ENCODE results near the gene WDR11.
"Not testable (repeated sequence)": the region's sequence is repeated elsewhere in the genome, so short reads cannot be mapped to it uniquely, and the experiment has no call there.

Gene WDR11

DNA sequence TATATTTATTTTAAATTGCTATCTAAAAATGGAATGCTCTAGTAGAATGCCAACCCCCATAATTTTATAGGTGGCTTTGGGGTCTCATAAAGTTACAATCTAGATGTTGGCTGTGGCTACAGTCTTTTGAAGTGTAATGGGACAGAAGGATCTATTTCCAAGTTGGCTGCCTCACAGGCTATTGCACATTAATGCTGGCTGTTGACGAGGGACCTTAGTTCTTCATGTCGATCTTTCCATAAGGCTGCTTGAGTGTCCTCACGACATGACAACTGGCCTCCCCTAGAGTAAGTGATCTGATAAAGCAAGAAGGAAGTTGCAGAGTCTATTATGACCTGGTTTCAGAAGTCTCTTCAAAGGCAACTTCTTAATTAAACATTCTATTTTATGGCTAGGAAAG, 36.3 kb downstream of the WDR11 start:
- TF ChIP-seq, protein P1, sequence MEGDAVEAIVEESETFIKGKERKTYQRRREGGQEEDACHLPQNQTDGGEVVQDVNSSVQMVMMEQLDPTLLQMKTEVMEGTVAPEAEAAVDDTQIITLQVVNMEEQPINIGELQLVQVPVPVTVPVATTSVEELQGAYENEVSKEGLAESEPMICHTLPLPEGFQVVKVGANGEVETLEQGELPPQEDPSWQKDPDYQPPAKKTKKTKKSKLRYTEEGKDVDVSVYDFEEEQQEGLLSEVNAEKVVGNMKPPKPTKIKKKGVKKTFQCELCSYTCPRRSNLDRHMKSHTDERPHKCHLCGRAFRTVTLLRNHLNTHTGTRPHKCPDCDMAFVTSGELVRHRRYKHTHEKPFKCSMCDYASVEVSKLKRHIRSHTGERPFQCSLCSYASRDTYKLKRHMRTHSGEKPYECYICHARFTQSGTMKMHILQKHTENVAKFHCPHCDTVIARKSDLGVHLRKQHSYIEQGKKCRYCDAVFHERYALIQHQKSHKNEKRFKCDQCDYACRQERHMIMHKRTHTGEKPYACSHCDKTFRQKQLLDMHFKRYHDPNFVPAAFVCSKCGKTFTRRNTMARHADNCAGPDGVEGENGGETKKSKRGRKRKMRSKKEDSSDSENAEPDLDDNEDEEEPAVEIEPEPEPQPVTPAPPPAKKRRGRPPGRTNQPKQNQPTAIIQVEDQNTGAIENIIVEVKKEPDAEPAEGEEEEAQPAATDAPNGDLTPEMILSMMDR (IDR thresholded peaks at IDR 0.05; ENCODE audit: low read depth, low read length), result no peak
- DNase-seq (ENCODE audit: low read depth in 2 of 2), result no peak
- H3K4me3 ChIP-seq (replicated peaks in 1 of 2; ENCODE audit: low read depth in 2 of 2, low read length in 2 of 2), result no peak overlapping the region

DNA sequence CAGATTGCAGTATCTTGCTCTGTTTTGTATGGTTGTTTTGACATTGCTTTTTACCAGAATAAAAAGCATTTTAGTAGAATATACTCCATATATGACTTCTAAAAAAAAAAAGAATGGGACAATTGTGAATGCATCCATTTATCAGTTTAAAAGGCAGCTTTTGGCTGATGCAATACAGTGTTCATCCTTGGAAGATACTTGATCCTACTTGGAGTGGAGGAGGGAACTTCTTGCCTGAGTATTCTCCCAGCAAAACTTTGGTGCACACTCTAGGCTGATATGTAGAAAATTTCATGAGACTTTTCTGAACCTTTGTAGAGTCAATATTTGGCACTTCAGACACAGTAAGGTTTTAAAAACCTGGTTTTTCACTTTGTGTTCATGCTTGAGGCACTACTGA, 40.2 kb downstream of the WDR11 start:
- TF ChIP-seq, protein P1 (IDR thresholded peaks at IDR 0.05; ENCODE audit: low read depth, low read length), result no peak
- DNase-seq (ENCODE audit: low read depth in 2 of 2), result peak; percentile 6 to 12
- no peak overlapping the region for H3K4me3 ChIP-seq (replicated peaks in 1 of 2; ENCODE audit: low read depth in 2 of 2, low read length in 2 of 2)

DNA sequence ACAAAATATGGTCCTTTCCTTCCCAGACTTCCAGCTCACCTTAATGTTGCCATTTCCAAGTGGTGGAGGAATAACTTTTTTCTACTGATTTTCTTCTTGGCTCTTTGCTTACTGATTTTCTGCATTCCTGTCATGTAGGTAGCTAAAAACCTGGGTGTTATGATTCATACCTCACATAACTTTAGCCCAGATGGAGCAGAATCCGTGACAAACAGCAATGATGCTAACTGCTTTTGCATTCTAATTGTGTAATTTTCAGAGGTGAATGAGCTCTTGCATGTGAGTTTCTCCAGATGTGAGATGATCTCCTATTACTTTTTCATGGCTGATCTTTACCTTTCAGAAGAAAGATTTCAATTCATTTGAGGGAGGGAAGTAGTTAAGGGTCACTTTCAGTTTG, 43.4 kb downstream of the WDR11 start:
- DNase-seq (ENCODE audit: low read depth in 2 of 2), result no peak
- H3K4me3 ChIP-seq (replicated peaks in 1 of 2; ENCODE audit: low read depth in 2 of 2, low read length in 2 of 2), result no peak overlapping the region
- TF ChIP-seq, protein P1 (IDR thresholded peaks at IDR 0.05; ENCODE audit: low read depth, low read length), result no peak

DNA sequence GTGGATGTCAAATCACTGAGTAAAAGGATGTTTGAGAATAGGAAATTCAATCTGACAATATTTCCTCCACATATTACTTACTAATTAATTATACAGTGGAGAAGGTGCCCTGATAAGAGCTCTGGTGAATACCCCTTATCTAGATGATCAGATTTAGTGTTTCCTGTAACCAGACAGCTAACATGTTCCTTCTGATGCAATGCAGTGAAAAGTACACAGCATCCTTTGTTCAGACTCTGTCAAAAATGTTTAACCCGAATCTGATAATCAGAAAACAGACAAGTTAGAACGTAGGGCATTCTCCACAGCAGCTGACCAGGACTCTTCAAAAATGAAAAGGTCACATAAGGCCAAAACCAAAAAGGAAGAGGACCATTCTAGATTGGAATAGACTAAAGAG, 46.2 kb downstream of the WDR11 start:
- TF ChIP-seq, protein P1 (IDR thresholded peaks at IDR 0.05; ENCODE audit: low read depth, low read length), result no peak
- DNase-seq (ENCODE audit: low read depth in 2 of 2), result peak; percentile 2 to 17
- H3K4me3 ChIP-seq (replicated peaks in 1 of 2; ENCODE audit: low read depth in 2 of 2, low read length in 2 of 2), result no peak overlapping the region

DNA sequence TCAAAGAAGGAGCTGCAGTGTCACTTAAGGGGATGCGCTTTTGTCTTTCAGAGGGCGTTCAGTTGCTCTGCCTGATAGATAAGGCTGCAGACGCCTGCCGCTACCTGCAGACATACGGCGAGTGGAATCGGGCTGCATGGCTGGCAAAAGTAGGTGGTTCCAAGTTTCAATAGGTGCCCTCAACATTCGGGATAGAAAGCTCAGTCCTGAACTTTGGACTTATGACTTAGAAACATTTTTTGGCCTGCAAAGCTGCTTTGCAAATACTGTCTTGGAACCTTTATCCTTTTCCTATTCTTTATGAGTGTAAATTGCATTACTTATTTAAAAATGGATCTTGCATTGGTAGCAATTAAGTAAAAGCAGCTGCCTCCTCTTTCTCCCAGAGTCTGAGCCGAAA, 54.1 kb downstream of the WDR11 start:
- TF ChIP-seq, protein P1 (IDR thresholded peaks at IDR 0.05; ENCODE audit: low read depth, low read length), result no peak
- no peak for DNase-seq (ENCODE audit: low read depth in 2 of 2)
- no peak overlapping the region for H3K4me3 ChIP-seq (replicated peaks in 1 of 2; ENCODE audit: low read depth in 2 of 2, low read length in 2 of 2)

DNA sequence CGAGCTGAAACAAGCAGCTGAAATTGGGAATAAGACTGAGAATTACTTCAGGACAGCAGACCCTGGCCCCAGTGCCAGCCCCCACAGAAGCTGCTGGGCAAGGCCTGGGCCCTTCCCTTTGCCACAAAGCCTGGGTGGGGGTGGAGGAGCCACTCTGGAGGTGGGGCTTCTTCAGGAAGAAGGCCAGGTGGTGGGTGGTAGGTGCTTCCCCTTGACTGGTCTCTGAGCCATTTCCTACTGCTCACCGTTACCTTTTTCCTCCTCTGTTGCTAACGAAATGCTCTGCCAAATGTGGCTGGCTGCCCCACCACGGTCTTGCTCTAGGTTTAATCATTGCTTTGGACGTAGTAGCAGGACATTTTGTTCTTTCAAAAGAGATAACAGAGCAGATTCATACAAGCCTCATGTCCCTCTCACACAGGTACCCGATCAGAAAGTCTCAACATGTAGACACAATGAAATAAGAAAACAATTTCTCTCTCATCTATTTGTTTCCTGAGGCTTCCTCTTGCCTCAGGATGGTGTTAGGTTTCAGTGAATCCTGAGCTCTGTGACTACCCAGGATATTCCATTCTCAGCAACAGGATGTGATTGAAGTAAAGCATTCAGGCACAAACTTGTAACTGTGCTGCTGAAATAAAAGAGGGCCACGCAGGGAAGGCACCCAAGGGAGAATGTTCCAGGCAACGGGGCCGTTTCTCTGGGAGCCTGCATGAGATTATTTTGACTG, 66.5 kb downstream of the WDR11 start:
- TF ChIP-seq, protein P1 (IDR thresholded peaks at IDR 0.05; ENCODE audit: low read depth, low read length), result no peak
- no peak overlapping the region for H3K4me3 ChIP-seq (replicated peaks in 1 of 2; ENCODE audit: low read depth in 2 of 2, low read length in 2 of 2)

DNA sequence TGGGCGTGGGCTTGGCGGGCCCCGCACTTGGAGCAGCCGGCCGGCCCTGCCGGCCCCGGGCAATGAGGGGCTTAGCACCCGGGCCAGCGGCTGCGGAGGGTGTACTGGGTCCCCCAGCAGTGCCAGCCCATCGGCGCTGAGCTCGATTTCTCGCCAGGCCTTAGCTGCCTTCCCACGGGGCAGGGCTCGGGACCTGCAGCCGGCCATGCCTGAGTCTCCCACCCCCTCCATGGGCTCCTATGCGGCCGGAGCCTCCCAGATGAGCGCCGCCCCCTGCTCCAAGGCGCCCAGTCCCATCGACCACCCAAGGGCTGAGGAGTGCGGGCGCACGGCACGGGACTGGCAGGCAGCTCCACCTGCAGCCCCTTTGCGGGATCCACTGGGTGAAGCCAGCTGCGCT, 72.7 kb downstream of the WDR11 start:
- not testable (repeated sequence) for DNase-seq (ENCODE audit: low read depth in 2 of 2); H3K4me3 ChIP-seq (replicated peaks in 1 of 2; ENCODE audit: low read depth in 2 of 2, low read length in 2 of 2)

More for the DNA sequence above, 66.5 kb downstream of the WDR11 start:
- DNase-seq (ENCODE audit: low read depth in 2 of 2), result no peak

Data from cardiac fibroblast (primary cell).